K562 (cell line): ENCODE results near the gene THAP5. TPM values are rescaled to one million over a fixed set of nuclear protein-coding genes. Genes with fewer than 3 reads are reported as not detected.

Experiments
- BACH1 ChIP-seq: fragments of 200-800 bp; sonication (Bioruptor generic); IDR thresholded peaks from 2 replicates; pipeline ENCODE4 v1.6.1; 2016; ENCODE audit warnings: missing genetic modification characterization, missing compliant biosample characterization
- BCL6 ChIP-seq: fragments of 250-450 bp; sonication (Bioruptor Pico); IDR thresholded peaks from 2 replicates; pipeline ENCODE4 v1.4.0; 2020
- CEBPG ChIP-seq, 3 experiments: fragments of 200-800 bp in 1 of 3; sonication (Bioruptor generic) in 1 of 3; sonication (generic) in 1 of 3; formaldehyde crosslinking in 1 of 3; IDR thresholded peaks in 2 of 3; conservative IDR thresholded peaks in 1 of 3; 2 replicates each; pipeline versions ENCODE4 v1.6.1 to v1.8.0; 2016 to 2022; ENCODE audit warnings: missing compliant biosample characterization in 2 of 3, missing genetic modification characterization in 2 of 3, mild to moderate bottlenecking in 1 of 3, missing genetic modification reagents in 1 of 3
- EGR1 ChIP-seq: fragments of 450-650 bp; conservative IDR thresholded peaks from 2 replicates; pipeline ENCODE4 v1.6.1; 2017; ENCODE audit warnings: mild to moderate bottlenecking
- EP400 ChIP-seq: fragments of 450-650 bp; IDR thresholded peaks from 2 replicates; pipeline ENCODE4 v1.6.1; 2017; ENCODE audit warnings: antibody characterized with exemption, mild to moderate bottlenecking, moderate library complexity
- HDAC3 ChIP-seq: fragments of 450-650 bp; IDR thresholded peaks from 2 replicates; pipeline ENCODE4 v1.6.1; 2018; ENCODE audit warnings: borderline replicate concordance, mild to moderate bottlenecking, moderate library complexity; ENCODE audit not compliant: partially characterized antibody
- MIER1 ChIP-seq: fragments of 450-650 bp; IDR thresholded peaks from 2 replicates; pipeline ENCODE4 v1.6.1; 2016; ENCODE audit warnings: antibody characterized with exemption, mild to moderate bottlenecking, low read depth
- SMARCA5 ChIP-seq: fragments of 450-650 bp; IDR thresholded peaks from 2 replicates; pipeline ENCODE4 v1.6.1; 2016
- SMARCC2 ChIP-seq: fragments of 450-650 bp; IDR thresholded peaks from 2 replicates; pipeline ENCODE4 v1.6.1; 2017; ENCODE audit warnings: antibody characterized with exemption, moderate library complexity, mild to moderate bottlenecking, low read depth
- TRIM28 ChIP-seq: fragments of 450-650 bp; IDR thresholded peaks from 2 replicates; pipeline ENCODE4 v1.6.1; 2017
- ZKSCAN1 ChIP-seq: fragments of 150-350 bp; IDR thresholded peaks from 2 replicates; pipeline ENCODE4 v1.6.1; 2016; ENCODE audit warnings: low read depth, low read length
- ZNF766 ChIP-seq: fragments of 200-800 bp; sonication (Bioruptor generic); conservative IDR thresholded peaks from 2 replicates; pipeline ENCODE4 v1.6.1; 2016; ENCODE audit warnings: missing genetic modification characterization, missing compliant biosample characterization
- polyA plus RNA-seq, 8 experiments: library from polyadenylated mRNA; depleted of rRNA in 4 of 8; stranded (reverse) in 5 of 8; unstranded in 3 of 8; fragments of >200 nt; fragmentation: Nextera tagmentation in 2 of 8; fragmentation: Illumina TruSeq in 1 of 8; extraction: Ambion mirVana in 2 of 8; extraction: Trizol in 1 of 8; gene quantifications; 2 replicates each; pipeline versions ENCODE4 v1.2.1 to v1.2.3, GENCODE V29; 2011 to 2014; ENCODE audit warnings: inconsistent platforms in 1 of 8, missing spikeins in 1 of 8
- total RNA-seq, 7 experiments: library from RNA; depleted of rRNA in 6 of 7; stranded (reverse); fragments of >200 nt in 6 of 7; fragmentation: Illumina TruSeq in 2 of 7; extraction: Trizol in 2 of 7; gene quantifications; 2 replicates each; pipeline versions ENCODE4 v1.2.1 to v1.2.3, GENCODE V29; 2011 to 2021; ENCODE audit warnings: low replicate concordance in 1 of 7
- TF ChIP-seq, protein P1 (sequence below): fragments of 250-450 bp; sonication (Bioruptor Pico); IDR thresholded peaks from 2 replicates; pipeline ENCODE4 v1.4.0; 2020; ENCODE audit warnings: borderline replicate concordance
- TF ChIP-seq, protein P2 (sequence below): IDR thresholded peaks from 2 replicates; pipeline ENCODE4 v1.6.1; 2016; ENCODE audit warnings: missing genetic modification characterization, missing compliant biosample characterization
- TF ChIP-seq, protein P3 (sequence below): fragments of 450-650 bp; IDR thresholded peaks from 2 replicates; pipeline ENCODE4 v1.7.0; 2016; ENCODE audit warnings: borderline replicate concordance
- TF ChIP-seq, protein P4 (sequence below): fragments of 450-650 bp; IDR thresholded peaks from 2 replicates; pipeline ENCODE4 v1.6.1; 2018; ENCODE audit warnings: mild to moderate bottlenecking, low read depth; ENCODE audit not compliant: partially characterized antibody
- TF ChIP-seq, protein P5 (sequence below): fragments of 250-450 bp; sonication (Bioruptor Pico); IDR thresholded peaks from 2 replicates; pipeline ENCODE4 v1.4.0; 2020; ENCODE audit warnings: mild to moderate bottlenecking, moderate library complexity, borderline replicate concordance

THAP5 gene
- total and polyA plus RNA-seq, 9 of the 15 experiments (the other 6 are each of a cell fraction or from before 2014, with no cell fraction given) = 16.5 to 58.1 (median 28.2) TPM

DNA sequence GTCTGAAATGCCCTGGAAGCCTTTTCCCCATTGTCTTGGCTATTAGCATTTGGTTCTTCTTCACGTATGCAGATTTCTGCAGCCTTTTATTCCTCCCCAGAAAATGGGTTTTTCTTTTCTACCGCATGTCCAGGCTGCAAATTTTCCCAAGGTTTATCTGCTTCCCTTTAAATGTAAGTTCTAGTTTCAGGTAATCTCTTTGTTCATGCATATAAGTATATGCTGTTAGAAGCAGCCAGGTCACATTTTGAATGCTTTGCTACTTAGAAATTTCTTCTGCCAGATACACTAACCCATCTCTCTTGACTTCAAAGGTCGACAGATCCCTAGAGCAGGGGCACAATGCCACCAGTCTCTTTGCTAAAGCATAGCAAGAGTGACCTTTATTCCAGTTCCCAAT, 12.3 kb downstream of the THAP5 start (continued):
- TF ChIP-seq BCL6 (CRISPR knock-in tag) (no peak), BACH1 (tag) (no peak), TRIM28 (peak; percentile 59; the same call in 1 of the 2 replicates), CEBPG (CRISPR knock-in tag; IDR thresholded peaks at IDR 0.05) (no peak), CEBPG (tag; conservative IDR thresholded peaks at IDR 0.05 in 1 of 2, IDR thresholded peaks at IDR 0.05 in 1 of 2) (no peak), ZNF766 (no peak), EGR1 (no peak), HDAC3 (no peak), SMARCC2 (no peak), MIER1 (no peak), EP400 (0 out of 2 replicates have a peak, but pooled peaks have one; percentile 20), ZKSCAN1 (no peak), SMARCA5 (no peak)
- TF ChIP-seq, protein P1, sequence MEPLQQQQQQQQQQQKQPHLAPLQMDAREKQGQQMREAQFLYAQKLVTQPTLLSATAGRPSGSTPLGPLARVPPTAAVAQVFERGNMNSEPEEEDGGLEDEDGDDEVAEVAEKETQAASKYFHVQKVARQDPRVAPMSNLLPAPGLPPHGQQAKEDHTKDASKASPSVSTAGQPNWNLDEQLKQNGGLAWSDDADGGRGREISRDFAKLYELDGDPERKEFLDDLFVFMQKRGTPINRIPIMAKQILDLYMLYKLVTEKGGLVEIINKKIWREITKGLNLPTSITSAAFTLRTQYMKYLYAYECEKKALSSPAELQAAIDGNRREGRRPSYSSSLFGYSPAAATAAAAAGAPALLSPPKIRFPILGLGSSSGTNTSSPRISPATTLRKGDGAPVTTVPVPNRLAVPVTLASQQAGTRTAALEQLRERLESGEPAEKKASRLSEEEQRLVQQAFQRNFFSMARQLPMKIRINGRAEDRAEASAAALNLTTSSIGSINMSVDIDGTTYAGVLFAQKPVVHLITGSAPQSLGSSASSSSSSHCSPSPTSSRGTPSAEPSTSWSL (CRISPR knock-in tag) = no peak
- TF ChIP-seq, protein P2, sequence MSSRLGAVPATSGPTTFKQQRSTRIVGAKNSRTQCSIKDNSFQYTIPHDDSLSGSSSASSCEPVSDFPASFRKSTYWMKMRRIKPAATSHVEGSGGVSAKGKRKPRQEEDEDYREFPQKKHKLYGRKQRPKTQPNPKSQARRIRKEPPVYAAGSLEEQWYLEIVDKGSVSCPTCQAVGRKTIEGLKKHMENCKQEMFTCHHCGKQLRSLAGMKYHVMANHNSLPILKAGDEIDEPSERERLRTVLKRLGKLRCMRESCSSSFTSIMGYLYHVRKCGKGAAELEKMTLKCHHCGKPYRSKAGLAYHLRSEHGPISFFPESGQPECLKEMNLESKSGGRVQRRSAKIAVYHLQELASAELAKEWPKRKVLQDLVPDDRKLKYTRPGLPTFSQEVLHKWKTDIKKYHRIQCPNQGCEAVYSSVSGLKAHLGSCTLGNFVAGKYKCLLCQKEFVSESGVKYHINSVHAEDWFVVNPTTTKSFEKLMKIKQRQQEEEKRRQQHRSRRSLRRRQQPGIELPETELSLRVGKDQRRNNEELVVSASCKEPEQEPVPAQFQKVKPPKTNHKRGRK (tag) = no peak
- TF ChIP-seq, protein P3, sequence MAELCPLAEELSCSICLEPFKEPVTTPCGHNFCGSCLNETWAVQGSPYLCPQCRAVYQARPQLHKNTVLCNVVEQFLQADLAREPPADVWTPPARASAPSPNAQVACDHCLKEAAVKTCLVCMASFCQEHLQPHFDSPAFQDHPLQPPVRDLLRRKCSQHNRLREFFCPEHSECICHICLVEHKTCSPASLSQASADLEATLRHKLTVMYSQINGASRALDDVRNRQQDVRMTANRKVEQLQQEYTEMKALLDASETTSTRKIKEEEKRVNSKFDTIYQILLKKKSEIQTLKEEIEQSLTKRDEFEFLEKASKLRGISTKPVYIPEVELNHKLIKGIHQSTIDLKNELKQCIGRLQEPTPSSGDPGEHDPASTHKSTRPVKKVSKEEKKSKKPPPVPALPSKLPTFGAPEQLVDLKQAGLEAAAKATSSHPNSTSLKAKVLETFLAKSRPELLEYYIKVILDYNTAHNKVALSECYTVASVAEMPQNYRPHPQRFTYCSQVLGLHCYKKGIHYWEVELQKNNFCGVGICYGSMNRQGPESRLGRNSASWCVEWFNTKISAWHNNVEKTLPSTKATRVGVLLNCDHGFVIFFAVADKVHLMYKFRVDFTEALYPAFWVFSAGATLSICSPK = no peak
- TF ChIP-seq, protein P4, sequence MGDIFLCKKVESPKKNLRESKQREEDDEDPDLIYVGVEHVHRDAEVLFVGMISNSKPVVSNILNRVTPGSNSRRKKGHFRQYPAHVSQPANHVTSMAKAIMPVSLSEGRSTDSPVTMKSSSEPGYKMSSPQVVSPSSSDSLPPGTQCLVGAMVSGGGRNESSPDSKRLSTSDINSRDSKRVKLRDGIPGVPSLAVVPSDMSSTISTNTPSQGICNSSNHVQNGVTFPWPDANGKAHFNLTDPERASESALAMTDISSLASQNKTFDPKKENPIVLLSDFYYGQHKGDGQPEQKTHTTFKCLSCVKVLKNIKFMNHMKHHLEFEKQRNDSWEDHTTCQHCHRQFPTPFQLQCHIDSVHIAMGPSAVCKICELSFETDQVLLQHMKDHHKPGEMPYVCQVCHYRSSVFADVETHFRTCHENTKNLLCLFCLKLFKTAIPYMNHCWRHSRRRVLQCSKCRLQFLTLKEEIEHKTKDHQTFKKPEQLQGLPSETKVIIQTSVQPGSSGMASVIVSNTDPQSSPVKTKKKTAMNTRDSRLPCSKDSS = peak; percentile 32
- TF ChIP-seq, protein P5, sequence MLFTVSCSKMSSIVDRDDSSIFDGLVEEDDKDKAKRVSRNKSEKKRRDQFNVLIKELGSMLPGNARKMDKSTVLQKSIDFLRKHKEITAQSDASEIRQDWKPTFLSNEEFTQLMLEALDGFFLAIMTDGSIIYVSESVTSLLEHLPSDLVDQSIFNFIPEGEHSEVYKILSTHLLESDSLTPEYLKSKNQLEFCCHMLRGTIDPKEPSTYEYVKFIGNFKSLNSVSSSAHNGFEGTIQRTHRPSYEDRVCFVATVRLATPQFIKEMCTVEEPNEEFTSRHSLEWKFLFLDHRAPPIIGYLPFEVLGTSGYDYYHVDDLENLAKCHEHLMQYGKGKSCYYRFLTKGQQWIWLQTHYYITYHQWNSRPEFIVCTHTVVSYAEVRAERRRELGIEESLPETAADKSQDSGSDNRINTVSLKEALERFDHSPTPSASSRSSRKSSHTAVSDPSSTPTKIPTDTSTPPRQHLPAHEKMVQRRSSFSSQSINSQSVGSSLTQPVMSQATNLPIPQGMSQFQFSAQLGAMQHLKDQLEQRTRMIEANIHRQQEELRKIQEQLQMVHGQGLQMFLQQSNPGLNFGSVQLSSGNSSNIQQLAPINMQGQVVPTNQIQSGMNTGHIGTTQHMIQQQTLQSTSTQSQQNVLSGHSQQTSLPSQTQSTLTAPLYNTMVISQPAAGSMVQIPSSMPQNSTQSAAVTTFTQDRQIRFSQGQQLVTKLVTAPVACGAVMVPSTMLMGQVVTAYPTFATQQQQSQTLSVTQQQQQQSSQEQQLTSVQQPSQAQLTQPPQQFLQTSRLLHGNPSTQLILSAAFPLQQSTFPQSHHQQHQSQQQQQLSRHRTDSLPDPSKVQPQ (CRISPR knock-in tag) = no peak
